Stimulated activated CD4-positive, alpha-beta T cell treated with anti-CD3 and anti-CD28 coated beads, Interleukin-2, amount 100 ng/mL, for 4 hours (primary cell): ENCODE measurements around the gene TMEM198.

ENCODE experiments used
- DNase-seq: peaks from one replicate; pipeline ENCODE4 v3.0.0-alpha.2; 2020; ENCODE audit warnings: low read depth

Gene TMEM198

GRCh38 chr2:219543596-219544358 is at the start of gene TMEM198, which contains the start of gene CHPF:
Gene TMEM198, plus strand, starts transcription at chr2:219544028. Its CDS starts 700 bp downstream, at chr2:219544728.
Gene CHPF, minus strand, starts transcription at chr2:219543809. Its CDS starts 271 bp downstream, at chr2:219543538.
- peak; percentile 85 for DNase-seq

- no peak for DNase-seq
Observed at GRCh38 chr2:219494952-219495530, 48.8 kb upstream of the TMEM198 start.

- peak; percentile 35 for DNase-seq
Observed at GRCh38 chr2:219495531-219496122, 48.2 kb upstream of the TMEM198 start.

DNA sequence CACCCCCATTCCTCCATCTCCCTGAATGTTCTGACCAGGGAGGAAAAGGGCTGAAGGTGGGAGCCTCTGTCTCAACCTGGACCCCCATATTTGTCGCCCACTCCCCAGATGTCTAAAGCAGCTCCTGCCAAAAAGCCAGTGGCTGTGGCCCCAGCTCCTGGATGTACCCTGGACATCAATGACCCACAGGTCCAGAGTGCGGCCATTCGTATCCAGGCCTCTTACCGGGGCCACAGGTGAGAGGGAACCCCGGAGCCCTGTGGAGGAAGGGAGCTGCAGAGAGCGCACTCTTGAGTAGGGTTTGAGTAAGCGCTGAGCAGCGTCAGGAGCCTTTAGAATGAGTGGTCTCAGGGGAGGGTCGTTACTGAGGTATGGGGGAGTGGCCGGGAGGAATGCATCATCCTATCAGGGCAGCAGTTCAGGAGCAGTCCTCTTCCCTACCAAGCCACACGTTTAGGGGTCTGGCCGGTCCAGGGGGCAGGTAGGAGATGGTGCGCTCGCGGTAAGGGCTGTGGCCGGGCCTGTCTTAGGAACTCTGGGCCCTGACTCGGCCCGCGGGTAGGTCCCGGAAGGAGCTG is 47.5 kb upstream of the TMEM198 start:
- no peak for DNase-seq

DNA sequence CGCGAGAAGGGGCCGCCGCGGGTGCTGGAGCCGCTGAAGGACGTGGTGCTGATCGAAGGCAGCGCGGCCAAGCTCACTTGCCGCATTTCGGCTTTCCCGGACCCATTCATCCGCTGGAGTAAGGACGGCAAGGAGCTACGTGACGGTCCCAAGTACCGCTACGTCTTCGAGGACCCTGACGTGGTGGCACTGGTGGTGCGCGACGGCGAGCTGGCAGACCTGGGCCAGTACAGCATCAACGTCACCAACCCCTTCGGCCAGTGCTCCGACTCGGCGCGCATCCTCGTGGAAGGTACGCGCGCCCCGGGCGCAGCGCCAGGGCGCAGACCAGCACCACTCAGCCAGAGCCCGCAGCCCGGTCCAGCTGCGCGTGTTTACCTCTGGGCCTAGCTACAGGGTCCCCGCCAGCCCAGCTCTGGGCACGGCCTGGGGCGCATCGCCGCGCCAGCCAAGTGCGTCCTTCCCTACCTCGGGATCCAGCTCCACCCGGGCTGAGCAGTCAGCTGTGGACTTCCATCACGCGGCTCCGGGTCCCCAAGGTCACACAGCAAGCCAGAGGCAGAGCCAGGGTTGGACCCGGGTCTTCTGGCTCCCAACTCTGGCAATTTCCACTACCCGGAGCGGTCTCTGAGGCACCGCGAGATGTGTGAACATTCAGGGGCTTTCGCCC is 46.9 kb upstream of the TMEM198 start:
- no peak for DNase-seq

DNA sequence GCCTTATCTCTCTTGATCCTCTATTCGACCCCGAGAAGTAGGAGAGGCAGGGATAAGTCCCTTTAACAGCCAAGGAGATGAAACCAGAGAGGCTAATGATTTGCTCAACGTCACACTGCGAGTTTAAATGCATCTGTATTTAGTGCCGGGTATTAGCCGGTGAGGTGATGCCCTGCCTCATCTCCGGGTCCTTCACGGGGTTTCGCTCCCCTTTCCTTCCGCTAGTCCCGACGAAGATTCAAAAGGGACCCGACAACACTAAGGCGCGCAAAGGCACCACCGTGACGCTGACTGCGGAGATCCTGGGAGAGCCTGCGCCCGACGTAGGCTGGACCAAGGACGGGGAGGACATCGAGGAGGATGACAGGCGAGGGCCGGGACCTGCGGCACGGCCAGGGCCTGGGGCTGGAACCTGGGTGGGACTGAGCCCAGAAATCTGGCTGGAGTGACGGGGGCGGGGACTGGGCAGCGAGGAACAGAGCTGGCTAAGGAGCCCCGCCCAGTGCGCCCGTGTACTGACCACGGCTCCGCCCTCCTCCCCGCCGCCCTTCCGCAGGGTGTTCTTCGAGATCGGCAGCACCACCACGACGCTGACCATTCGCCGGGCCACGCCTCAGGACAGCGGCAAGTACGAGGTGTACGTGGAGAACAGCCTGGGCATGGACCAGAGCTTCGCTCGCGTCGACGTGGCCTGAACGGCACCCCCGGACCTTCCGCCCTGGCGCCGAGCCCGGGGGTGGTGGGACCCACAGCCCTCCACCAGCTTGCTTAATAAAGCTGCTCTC is 46.1 kb upstream of the TMEM198 start:
- DNase-seq, result no peak

DNA sequence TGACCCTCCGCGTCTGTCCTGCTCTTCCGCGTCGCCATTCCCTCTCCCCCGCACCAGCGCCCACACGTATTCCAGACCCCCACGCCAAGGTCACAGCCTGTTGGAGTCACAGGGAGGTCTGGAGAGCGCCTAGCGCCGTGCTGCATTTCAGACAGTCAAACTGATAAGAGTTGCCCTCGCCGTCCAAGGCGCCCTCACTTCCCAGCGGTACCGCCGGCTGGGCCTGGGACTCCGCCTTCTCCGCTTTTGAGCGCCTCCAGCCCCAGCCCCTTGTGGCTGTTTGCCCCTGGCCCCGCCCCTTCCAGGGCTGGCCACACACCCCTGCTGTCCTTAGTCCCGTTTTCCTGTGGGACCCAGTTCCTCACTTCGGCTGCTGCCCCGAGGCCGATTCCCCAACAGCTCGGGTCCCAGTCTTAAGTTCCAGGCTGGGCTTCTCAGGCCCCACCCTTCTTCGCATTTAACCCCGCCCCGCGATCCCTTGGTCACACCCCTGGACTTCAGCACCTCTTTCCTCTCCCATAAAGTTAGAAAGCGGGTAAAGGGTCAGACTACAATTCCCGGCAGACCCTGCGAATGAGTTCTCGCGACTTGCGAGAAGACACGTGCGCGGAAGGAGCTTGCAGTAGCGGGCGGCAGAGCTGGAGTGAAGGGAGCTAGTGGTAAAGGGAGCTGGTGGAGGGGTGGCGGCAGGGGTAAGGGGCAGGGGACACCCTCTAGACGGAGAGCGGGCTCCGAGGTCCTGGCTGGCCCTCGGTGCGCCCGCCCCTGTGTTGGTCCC is 45.4 kb upstream of the TMEM198 start, which contains the start of gene GMPPA:
Gene GMPPA, plus strand, starts transcription at position 612 of the 778 bp plus-strand sequence. CDS start 1,085 bp downstream, outside the sequence.
- peak; percentile 87 for DNase-seq

DNA sequence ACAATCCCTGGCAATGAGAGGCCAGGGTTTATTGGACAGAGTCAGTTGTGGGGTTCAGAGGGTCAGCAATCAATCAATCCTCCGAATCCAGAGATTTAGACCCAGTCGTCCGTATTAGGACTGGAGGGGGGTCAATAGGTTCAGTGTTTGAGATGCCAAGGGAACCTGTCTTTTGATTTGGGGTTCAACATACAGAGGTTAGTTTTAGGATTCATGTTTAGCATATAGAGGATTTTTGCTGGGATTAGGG is 44.8 kb upstream of the TMEM198 start:
- DNase-seq, result no peak

DNA sequence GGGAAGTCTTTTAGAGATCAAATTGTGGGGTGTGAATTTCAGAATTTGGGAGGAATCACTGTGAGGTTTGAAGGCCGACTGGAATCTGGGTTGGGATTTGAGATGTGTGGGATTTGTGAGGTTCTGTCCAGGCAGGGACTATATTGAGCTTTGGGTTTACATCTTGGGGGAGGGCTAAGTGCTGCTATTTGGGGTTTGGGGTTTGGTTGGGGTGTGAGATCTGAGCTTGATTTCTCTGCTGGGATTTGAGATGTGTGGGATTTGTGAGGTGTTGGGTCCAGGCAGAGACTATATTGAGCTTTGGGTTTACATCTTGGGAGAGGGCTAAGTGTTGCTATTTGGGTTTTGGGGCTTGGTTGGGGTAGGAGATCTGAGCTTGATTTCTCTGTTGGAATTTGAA is 44.3 kb upstream of the TMEM198 start:
- DNase-seq, result no peak

DNA sequence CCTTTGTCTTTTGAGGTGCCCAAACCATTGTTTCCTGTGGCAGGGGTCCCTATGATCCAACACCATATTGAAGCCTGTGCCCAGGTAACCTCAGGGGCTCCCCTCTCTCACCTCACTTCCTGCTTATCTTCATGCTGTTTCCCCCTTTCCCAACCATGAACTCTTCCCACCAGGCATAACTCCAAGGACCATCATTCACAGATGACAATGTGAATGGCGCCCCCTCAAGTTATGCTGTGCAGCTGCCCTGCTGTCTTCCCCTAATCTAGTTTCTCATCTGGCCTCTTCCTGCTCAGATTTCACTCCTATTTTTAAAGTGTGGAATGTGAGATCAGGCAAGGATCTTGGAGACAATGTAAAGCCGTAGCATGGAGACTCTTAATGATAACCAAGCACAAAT is 43.7 kb upstream of the TMEM198 start:
- no peak for DNase-seq

GRCh38 chr2:219501849-219502248 is 42.0 kb upstream of the TMEM198 start:
- DNase-seq, result no peak

GRCh38 chr2:219502618-219503017 is 41.2 kb upstream of the TMEM198 start:
- DNase-seq, result no peak

DNA sequence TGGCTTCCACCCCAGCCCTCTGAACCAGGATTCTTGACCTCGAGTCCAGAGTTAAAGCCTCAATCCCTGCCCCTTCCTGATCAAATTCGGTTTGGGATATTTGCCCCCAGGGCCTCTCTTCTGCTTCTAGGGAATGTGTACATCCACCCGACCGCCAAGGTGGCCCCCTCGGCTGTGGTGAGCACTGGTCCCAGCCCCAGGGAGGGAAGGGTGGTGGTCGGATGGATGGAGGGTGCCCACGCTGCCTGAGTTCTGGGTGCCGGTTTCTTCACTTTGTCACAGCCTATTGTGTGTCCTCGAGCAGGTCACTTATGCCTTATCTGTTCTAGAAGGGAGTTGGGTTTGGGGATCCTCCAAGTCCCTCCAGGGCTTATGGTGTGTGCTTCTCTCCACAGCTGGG is 38.2 kb upstream of the TMEM198 start:
- DNase-seq, result no peak

- DNase-seq, result no peak
Observed at GRCh38 chr2:219506153-219506801, 37.6 kb upstream of the TMEM198 start.

DNA sequence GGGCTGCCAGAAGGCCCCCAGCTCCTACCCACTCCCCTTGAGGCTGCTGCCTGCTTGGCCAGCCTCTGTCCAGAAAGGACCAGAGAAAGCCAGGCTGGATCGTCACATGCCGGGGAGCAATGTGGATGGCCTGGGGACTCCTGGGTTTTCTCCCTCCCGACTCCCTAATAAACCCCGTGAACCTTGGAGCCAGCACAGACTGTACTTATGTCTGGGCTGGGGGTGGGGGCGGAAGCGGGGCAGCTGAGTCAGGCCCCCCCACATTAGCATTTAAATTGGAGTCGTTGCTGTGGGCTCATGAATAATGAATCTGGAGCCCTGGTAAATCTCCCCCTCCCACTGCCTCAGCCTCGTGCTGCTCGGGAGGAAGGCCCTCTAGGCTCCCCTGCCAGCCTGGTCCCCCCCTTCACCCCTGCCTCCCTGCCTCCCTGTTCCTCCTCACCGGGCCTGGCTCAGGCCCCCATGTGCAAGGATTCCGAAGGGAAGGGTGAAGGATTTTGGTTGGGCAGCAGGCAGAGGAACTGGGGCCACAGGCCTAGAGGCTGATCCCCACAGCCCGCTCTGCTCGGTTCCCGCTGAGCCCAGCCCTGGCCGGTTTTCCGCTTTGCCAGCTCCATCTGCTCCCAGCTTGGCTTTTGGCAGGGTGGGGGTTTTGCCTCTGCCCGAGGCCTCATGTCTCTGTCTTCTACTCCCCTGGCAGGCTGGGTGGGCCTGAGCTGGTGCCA is 36.9 kb upstream of the TMEM198 start:
- DNase-seq, result no peak

- DNase-seq, result no peak
Observed at GRCh38 chr2:219507581-219508443, 36.0 kb upstream of the TMEM198 start.

DNA sequence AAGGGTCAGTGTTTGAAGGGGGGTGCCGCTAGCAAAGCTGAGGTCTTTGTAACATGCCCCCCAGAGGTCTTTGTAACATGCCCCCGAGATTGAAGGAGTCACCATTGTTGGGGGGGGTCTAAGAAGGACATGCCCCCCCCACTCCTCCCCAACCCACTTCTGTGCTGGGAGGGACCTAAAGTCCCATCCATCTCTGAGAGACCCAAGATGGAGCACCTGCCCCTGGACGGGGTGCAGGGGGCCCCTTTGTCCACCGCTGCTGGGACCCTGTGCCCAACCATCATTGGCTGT is 35.4 kb upstream of the TMEM198 start:
- no peak for DNase-seq

DNA sequence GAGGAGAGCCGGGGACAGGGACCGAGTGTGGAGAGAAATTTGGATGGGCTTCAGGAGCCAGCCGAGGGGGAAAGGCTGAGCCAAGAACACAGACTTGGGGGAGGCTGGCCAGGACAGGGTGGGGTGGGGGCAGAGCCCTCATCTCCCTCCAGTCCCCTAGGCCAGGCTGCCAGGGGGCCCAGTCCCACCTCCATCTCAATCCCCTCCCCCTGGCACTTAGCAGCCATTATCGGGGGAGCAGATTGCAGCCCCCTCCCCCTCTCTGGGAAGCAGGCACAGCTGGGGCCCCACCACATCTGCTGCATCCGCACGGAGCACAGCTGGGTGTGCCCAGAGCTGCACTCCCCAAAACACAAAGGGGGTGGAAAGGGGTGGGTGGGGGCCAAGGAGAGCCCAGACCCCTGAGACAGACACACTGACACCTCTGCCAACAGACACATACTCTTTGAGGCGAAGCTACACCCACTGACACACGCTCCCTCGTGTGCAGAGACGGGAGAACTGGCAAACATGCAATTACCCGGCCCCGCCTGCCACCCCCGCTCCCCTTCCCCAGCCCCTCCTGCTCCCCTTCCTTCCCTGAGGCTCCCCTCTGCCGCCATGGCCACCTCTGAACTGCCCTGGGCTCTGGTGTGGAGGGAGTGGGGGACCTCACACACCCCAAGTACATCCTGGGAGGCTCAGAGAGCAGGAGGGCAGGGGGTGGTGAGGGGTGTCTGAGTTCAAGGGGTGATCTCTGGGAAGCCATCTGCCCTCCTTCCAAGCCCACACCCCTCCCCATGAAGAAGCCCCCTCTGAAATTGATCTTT is 34.7 kb upstream of the TMEM198 start:
- DNase-seq, result no peak
